Loucy (cell line): ENCODE results near the gene XPC.

Source experiments
- EZH2phosphoT487 ChIP-seq: fragments of 200-600 bp; IDR thresholded peaks from 2 replicates; pipeline ENCODE4 v1.6.1; 2018; ENCODE audit warnings: antibody characterized with exemption, mild to moderate bottlenecking, moderate library complexity, borderline replicate concordance
- TF ChIP-seq, protein P1 (sequence below): fragments of 200-600 bp; sonication (generic); conservative IDR thresholded peaks from 2 replicates; pipeline ENCODE4 v1.5.1; 2014; ENCODE audit warnings: mild to moderate bottlenecking, antibody characterized with exemption, low read length

GRCh38 chr3:14200276-14200675 lies 21.9 kb upstream of the XPC start:
- TF ChIP-seq, protein P1, sequence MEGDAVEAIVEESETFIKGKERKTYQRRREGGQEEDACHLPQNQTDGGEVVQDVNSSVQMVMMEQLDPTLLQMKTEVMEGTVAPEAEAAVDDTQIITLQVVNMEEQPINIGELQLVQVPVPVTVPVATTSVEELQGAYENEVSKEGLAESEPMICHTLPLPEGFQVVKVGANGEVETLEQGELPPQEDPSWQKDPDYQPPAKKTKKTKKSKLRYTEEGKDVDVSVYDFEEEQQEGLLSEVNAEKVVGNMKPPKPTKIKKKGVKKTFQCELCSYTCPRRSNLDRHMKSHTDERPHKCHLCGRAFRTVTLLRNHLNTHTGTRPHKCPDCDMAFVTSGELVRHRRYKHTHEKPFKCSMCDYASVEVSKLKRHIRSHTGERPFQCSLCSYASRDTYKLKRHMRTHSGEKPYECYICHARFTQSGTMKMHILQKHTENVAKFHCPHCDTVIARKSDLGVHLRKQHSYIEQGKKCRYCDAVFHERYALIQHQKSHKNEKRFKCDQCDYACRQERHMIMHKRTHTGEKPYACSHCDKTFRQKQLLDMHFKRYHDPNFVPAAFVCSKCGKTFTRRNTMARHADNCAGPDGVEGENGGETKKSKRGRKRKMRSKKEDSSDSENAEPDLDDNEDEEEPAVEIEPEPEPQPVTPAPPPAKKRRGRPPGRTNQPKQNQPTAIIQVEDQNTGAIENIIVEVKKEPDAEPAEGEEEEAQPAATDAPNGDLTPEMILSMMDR, result no peak
- TF ChIP-seq EZH2phosphoT487, result no peak
